Mesodermal cell (in vitro differentiated cells): Measurements from ENCODE around the gene GNAL.

Experiments used
- H3K27ac ChIP-seq: 2 replicates; pipeline ENCODE4 v1.7.0; 2013; ENCODE audit warnings: mild to moderate bottlenecking, low read depth, low read length, moderate library complexity; ENCODE audit not compliant: severe bottlenecking
- H3K36me3 ChIP-seq: 2 replicates; pipeline ENCODE4 v1.7.1; 2013; ENCODE audit warnings: mild to moderate bottlenecking, low read length, moderate library complexity; ENCODE audit not compliant: control insufficient read depth, insufficient read depth
- H3K4me1 ChIP-seq: one replicate; pipeline ENCODE4 v1.7.1; 2013; ENCODE audit warnings: mild to moderate bottlenecking, low read length; ENCODE audit not compliant: insufficient read depth, control insufficient read depth, poor library complexity, severe bottlenecking
- H3K4me3 ChIP-seq: 2 replicates; pipeline ENCODE4 v1.7.0; 2013; ENCODE audit warnings: low read length, control low read depth, mild to moderate bottlenecking; ENCODE audit not compliant: insufficient read depth, poor library complexity, severe bottlenecking; ENCODE audit errors: extremely low read depth
- H3K9me3 ChIP-seq: 2 replicates; pipeline ENCODE4 v1.7.1; 2013; ENCODE audit warnings: mild to moderate bottlenecking, low read length, moderate library complexity; ENCODE audit not compliant: control insufficient read depth
- WGBS, 2 experiments: methylation state at CpG; one replicate each; pipeline ENCODE4 v1.1.5; 2013; ENCODE audit warnings: missing lambda C conversion rate in 2 of 2; ENCODE audit not compliant: insufficient coverage in 2 of 2; 5-methylcytosine and 5-hydroxymethylcytosine counted together

Gene GNAL

GRCh38 chr18:11821643-11822237 lies 132.7 kb downstream of the GNAL start:
- Histone ChIP-seq H3K9me3 (no peaks in the 10 kb centered on the region), H3K27ac (no peak overlapping the region), H3K36me3 (no peaks in the 10 kb centered on the region), H3K4me3 (no peak overlapping the region), H3K4me1 (peaks cover 12% of the 10 kb centered on the region)
- 92 to 96% methylated on average over 12 to 39 of the region's 40 CpGs for WGBS, 2 experiments

- no peaks in the 10 kb centered on the region for H3K36me3 ChIP-seq
- H3K27ac ChIP-seq = peak overlapping the region; percentile 36
- H3K9me3 ChIP-seq = no peaks in the 10 kb centered on the region
- H3K4me3 ChIP-seq = no peak overlapping the region
- H3K4me1 ChIP-seq = peaks cover 12% of the 10 kb centered on the region
- 0 to 33% methylated on average over 1 to 2 of the region's 5 CpGs for WGBS, 2 experiments
Observed at GRCh38 chr18:11823545-11823944, 134.5 kb downstream of the GNAL start.

DNA sequence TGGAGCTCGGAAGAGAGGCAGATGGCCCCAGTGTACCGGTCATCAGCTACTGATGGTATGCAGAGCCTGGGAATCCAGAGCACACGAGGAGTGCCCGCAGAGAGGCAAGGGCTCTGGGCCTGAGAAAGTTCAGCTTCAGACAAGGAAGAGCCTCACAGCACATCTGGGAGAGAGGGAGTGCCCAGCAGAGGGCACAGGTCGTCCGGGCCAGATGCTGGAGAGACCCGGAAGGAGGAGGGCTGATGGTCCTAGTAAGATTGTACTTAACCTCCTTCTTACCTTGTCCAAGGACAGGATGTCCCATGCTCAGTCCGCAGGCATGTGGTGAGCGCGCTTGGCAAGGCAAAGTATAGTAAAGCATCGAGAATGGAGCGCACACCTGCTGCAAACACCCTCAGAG lies 137.8 kb downstream of the GNAL start:
- H3K36me3 ChIP-seq = no peaks in the 10 kb centered on the region
- WGBS, 2 experiments = 87 to 89% methylated on average over 9 of the region's 12 CpGs
- no peak overlapping the region for H3K4me3 ChIP-seq
- H3K27ac ChIP-seq = no peak overlapping the region
- H3K4me1 ChIP-seq = peaks cover 12% of the 10 kb centered on the region
- H3K9me3 ChIP-seq = no peaks in the 10 kb centered on the region

- no peak overlapping the region for H3K27ac ChIP-seq
- H3K4me1 ChIP-seq = peaks cover 4% of the 10 kb centered on the region
- no peaks in the 10 kb centered on the region for H3K9me3 ChIP-seq
- WGBS, 2 experiments = 87 to 88% methylated on average over 3 of the region's 6 CpGs
- H3K4me3 ChIP-seq = no peak overlapping the region
- no peaks in the 10 kb centered on the region for H3K36me3 ChIP-seq
Observed at GRCh38 chr18:11828786-11829432, 139.8 kb downstream of the GNAL start.

DNA sequence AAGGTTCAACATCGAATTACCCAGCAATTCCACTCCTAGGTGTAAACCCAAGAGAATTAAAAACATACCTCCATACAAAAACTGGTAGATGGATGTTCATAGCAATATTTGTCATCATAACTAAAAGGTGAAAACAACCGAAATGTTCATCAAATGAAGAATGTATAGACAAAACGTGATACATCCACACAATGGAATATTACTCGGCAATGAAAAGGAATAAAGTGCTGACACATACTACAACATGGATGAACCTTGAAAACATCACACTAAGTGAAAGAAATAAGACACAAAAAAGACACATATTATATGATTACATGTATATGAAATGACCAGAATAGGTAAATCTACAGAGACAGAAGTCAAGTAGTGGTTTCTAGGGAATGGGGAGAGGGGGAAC lies 141.5 kb downstream of the GNAL start:
- no peaks in the 10 kb centered on the region for H3K36me3 ChIP-seq
- H3K27ac ChIP-seq = no peak overlapping the region
- peaks cover 3% of the 10 kb centered on the region for H3K4me1 ChIP-seq
- no peak overlapping the region for H3K4me3 ChIP-seq
- WGBS, 2 experiments = 80 to 100% methylated on average over 1 to 2 of the region's 4 CpGs
- no peaks in the 10 kb centered on the region for H3K9me3 ChIP-seq

DNA sequence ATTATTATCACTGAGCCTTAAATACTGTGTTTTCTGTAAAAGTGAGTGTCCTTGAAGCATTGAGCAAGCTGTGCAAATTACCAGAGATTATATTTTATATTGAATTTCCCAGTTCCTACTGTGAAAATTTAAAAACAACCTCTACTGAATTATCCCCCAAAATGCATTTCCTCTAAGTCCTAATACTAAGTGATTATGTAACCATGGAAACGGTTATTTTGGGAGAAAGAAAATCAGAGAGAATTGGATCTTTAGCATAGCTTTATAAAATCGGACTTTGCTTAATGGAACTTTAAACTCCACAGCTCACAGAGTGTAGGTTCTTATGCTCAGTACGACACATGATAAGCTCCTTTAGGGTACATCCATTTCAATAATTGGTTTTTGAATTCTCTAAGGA lies 142.9 kb downstream of the GNAL start:
- Histone ChIP-seq H3K36me3 (no peaks in the 10 kb centered on the region), H3K4me3 (no peak overlapping the region), H3K27ac (no peak overlapping the region), H3K4me1 (no peaks in the 10 kb centered on the region), H3K9me3 (no peaks in the 10 kb centered on the region)
- no CpG with 5 or more reads among the region's 3 CpGs for WGBS, 2 experiments

DNA sequence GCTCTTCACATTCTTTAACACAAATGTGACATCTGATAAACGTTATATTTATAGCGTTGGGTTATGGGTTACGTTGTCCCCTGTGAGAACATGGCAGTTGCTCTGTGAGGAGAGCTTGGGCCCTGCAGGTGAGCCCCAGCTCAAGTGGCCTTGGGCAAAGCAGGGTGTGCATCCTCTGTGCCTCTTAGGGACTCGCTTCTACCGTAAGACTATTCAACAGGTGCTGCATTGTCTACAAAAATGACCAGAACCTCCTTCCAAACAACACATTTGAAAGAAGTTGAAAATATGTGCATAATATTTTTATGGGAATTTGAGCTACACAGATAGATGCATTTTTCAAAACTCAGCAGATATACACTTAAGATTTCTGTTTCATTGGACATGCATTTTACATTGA lies 145.7 kb downstream of the GNAL start:
- Histone ChIP-seq H3K4me1 (no peaks in the 10 kb centered on the region), H3K36me3 (no peaks in the 10 kb centered on the region), H3K27ac (no peak overlapping the region), H3K9me3 (no peaks in the 10 kb centered on the region), H3K4me3 (no peak overlapping the region)
- WGBS, 2 experiments = 100% methylated on average over 1 to 3 of the region's 5 CpGs

GRCh38 chr18:11839556-11839955 lies 150.5 kb downstream of the GNAL start:
- no peak overlapping the region for H3K27ac ChIP-seq
- no peaks in the 10 kb centered on the region for H3K9me3 ChIP-seq
- no peaks in the 10 kb centered on the region for H3K4me1 ChIP-seq
- 80 to 90% methylated on average over 1 to 4 of the region's 6 CpGs for WGBS, 2 experiments
- no peak overlapping the region for H3K4me3 ChIP-seq
- H3K36me3 ChIP-seq = no peaks in the 10 kb centered on the region

DNA sequence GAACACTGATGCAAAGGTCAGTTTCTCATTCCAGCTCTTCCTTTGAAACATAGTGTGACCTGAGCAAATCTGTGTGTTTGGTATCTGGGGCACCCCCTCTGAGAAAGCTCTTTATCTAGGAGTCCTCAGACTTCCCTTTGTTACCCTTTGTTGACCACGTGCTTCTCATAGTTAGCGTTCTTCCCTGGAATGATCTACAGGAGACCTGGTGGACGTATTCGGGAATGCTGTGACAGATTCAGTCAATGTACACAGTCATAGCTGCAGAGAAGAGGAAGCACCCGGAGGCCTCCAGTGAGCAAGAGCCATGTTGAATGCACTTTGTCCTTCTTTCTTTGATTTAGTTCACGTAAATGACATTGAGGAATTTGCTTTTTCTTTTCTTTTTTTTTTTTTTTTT lies 151.4 kb downstream of the GNAL start:
- Histone ChIP-seq H3K9me3 (no peaks in the 10 kb centered on the region), H3K27ac (no peak overlapping the region), H3K4me1 (no peaks in the 10 kb centered on the region), H3K4me3 (no peak overlapping the region), H3K36me3 (no peaks in the 10 kb centered on the region)
- WGBS, 2 experiments = 65 to 80% methylated on average over 5 to 6 of the region's 6 CpGs

DNA sequence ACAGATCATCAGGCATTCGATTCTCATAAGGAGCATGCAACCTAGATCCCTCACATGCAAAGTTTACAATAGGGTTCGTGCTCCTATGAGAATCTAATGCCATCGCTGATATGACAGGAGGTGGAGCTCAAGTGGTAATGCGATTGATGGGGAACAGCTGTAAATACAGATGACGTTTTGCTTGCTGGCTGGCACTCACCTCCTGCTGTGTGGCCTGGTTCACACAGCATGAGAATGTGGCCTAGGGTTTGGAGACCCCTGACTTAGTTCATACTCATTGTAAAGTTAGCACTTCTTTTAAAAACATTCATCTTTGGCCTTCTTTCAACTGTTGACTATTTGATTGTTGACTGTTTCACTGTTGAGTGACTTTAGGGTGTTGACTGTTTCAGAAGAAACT lies 153.5 kb downstream of the GNAL start:
- WGBS, 2 experiments = 68 to 81% methylated on average over 3 of the region's 5 CpGs
- Histone ChIP-seq H3K4me1 (no peaks in the 10 kb centered on the region), H3K9me3 (no peaks in the 10 kb centered on the region), H3K36me3 (no peaks in the 10 kb centered on the region), H3K27ac (no peak overlapping the region), H3K4me3 (no peak overlapping the region)

DNA sequence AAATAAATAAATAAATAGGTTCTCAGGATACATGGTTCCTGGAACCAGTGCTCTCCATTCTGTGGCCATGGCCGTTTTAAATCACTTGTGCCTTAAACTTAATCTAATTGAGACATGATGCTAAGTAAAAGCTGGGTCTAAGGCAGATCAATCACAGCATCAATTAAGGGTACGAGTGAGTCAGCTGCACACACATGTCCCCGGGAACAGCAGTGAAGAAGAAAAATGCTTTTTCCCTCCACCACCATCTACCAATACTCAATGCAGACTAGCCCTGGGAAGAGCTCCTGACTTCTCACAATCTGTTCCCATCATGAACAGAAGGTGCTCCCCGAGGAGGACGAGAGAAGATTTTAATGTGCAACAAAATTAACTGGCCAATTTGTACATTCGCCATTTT lies 155.4 kb downstream of the GNAL start:
- no peaks in the 10 kb centered on the region for H3K36me3 ChIP-seq
- WGBS, 2 experiments = 91 to 97% methylated on average over 3 to 4 of the region's 6 CpGs
- H3K4me3 ChIP-seq = no peak overlapping the region
- H3K9me3 ChIP-seq = no peaks in the 10 kb centered on the region
- H3K4me1 ChIP-seq = no peaks in the 10 kb centered on the region
- no peak overlapping the region for H3K27ac ChIP-seq
